H1 (cell line): ENCODE results near the gene GBGT1.

Source experiments
- BCL11A ChIP-seq, 2 experiments: IDR thresholded peaks; one replicate each; pipeline ENCODE4 v1.6.1; 2011; ENCODE audit warnings: low read depth in 2 of 2, low read length in 2 of 2, mild to moderate bottlenecking in 2 of 2
- FOSL1 ChIP-seq: IDR thresholded peaks from 2 replicates; pipeline ENCODE4 v1.6.1; 2011; ENCODE audit warnings: mild to moderate bottlenecking, low read depth, low read length, moderate library complexity; ENCODE audit not compliant: insufficient read depth
- MAX ChIP-seq: IDR thresholded peaks from 2 replicates; pipeline ENCODE4 v1.6.1; 2012; ENCODE audit warnings: inconsistent platforms
- POLR2A ChIP-seq, 2 experiments: IDR thresholded peaks; 1 replicate in 1 of 2; 2 replicates in 1 of 2; pipeline ENCODE4 v1.6.1; 2011; ENCODE audit warnings: low read depth in 2 of 2, low read length in 2 of 2, mild to moderate bottlenecking in 2 of 2; ENCODE audit errors: control extremely low read depth in 1 of 2
- TAF1 ChIP-seq: IDR thresholded peaks from 2 replicates; pipeline ENCODE4 v1.6.1; 2011; ENCODE audit warnings: mild to moderate bottlenecking, low read depth, low read length
- TF ChIP-seq, protein P1 (sequence below), 3 experiments: IDR thresholded peaks; 1 replicate in 2 of 3; 2 replicates in 1 of 3; pipeline versions ENCODE4 v1.5.1 to v1.6.1; 2011; ENCODE audit warnings: low read length in 3 of 3, mild to moderate bottlenecking in 3 of 3, inconsistent platforms in 2 of 3, low read depth in 1 of 3, moderate library complexity in 1 of 3; ENCODE audit not compliant: insufficient read depth in 1 of 3; ENCODE audit errors: control extremely low read depth in 1 of 3

GRCh38 chr9:133131506-133131905 is 32.2 kb downstream of the GBGT1 start:
- TF ChIP-seq POLR2A (IDR thresholded peaks at IDR 0.05; ENCODE audit: control extremely low read depth in 1 of 2, low read depth in 2 of 2, low read length in 2 of 2) (no peak), TAF1 (no peak), MAX (no peak), BCL11A (IDR thresholded peaks at IDR 0.05; ENCODE audit: low read depth in 2 of 2, low read length in 2 of 2) (no peak), FOSL1 (no peak)
- TF ChIP-seq, protein P1, sequence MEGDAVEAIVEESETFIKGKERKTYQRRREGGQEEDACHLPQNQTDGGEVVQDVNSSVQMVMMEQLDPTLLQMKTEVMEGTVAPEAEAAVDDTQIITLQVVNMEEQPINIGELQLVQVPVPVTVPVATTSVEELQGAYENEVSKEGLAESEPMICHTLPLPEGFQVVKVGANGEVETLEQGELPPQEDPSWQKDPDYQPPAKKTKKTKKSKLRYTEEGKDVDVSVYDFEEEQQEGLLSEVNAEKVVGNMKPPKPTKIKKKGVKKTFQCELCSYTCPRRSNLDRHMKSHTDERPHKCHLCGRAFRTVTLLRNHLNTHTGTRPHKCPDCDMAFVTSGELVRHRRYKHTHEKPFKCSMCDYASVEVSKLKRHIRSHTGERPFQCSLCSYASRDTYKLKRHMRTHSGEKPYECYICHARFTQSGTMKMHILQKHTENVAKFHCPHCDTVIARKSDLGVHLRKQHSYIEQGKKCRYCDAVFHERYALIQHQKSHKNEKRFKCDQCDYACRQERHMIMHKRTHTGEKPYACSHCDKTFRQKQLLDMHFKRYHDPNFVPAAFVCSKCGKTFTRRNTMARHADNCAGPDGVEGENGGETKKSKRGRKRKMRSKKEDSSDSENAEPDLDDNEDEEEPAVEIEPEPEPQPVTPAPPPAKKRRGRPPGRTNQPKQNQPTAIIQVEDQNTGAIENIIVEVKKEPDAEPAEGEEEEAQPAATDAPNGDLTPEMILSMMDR (IDR thresholded peaks at IDR 0.05; ENCODE audit: control extremely low read depth in 1 of 3, insufficient read depth in 1 of 3, low read depth in 1 of 3, low read length in 3 of 3), result no peak
